Glutamatergic neuron (in vitro differentiated cells): Measurements from ENCODE around the gene SSNA1. TPM values are rescaled to one million over a fixed set of nuclear protein-coding genes. Genes with fewer than 3 reads are reported as not detected.

ENCODE experiments used
- DNase-seq: peaks from one replicate; pipeline ENCODE4 v3.0.0; 2022
- H3K27ac Mint-ChIP-seq: one replicate; pipeline ENCODE4 v1.8.0; 2020; ENCODE audit warnings: mild to moderate bottlenecking, mixed read lengths, inconsistent platforms; ENCODE audit not compliant: unreplicated experiment
- H3K27me3 Mint-ChIP-seq: one replicate; pipeline ENCODE4 v1.8.0; 2020; ENCODE audit warnings: mild to moderate bottlenecking, moderate library complexity, mixed read lengths, inconsistent platforms; ENCODE audit not compliant: unreplicated experiment
- H3K36me3 Mint-ChIP-seq: one replicate; pipeline ENCODE4 v1.8.0; 2020; ENCODE audit warnings: mild to moderate bottlenecking, mixed read lengths, inconsistent platforms; ENCODE audit not compliant: unreplicated experiment
- H3K4me1 Mint-ChIP-seq: one replicate; pipeline ENCODE4 v1.8.0; 2020; ENCODE audit warnings: mild to moderate bottlenecking, low read depth, mixed read lengths, inconsistent platforms; ENCODE audit not compliant: unreplicated experiment
- H3K4me3 Mint-ChIP-seq: one replicate; pipeline ENCODE4 v1.8.0; 2020; ENCODE audit warnings: mild to moderate bottlenecking, mixed read lengths, inconsistent platforms; ENCODE audit not compliant: unreplicated experiment
- H3K9me3 Mint-ChIP-seq: one replicate; pipeline ENCODE4 v1.8.0; 2020; ENCODE audit warnings: mild to moderate bottlenecking, moderate library complexity, mixed read lengths, inconsistent platforms; ENCODE audit not compliant: unreplicated experiment
- total RNA-seq: library from RNA; stranded (reverse); fragmentation: NEBNext Ultra II Directional; extraction: Animal tissue kit (Norgen Biotek cat#: 25700); gene quantifications from one replicate; pipeline ENCODE4 v1.2.1, GENCODE V29; 2021; ENCODE audit not compliant: unreplicated experiment
- TF ChIP-seq, protein P1 (sequence below): fragments of 200-600 bp; sonication (generic); IDR thresholded peaks from one replicate; pipeline ENCODE4 v1.5.0; 2021; ENCODE audit not compliant: partially characterized antibody, unreplicated experiment

Gene SSNA1
- total RNA-seq, 1 donor from 2014 or later, result 37.3 TPM

DNA sequence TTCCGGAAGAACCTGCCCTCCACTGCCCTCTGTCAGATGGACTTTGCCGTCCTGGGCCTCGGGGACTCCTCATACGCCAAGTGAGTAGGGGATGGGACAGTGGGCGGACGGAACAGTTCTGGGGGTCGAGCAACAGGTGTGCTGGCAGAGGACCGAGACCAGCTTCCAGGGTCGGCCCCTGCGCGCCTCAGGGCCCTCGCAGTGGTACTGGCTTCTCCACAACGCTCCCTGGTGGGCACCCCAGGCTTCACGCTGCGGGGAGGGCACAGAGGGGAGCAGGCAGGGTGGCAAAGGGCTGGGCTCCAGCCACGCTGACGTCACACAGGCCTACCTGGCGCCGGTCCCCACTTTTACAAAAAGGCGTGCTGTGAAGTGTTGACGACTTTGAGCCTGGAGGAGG is 24.0 kb downstream of the SSNA1 start:
- no peak overlapping the region for H3K27ac Mint-ChIP-seq
- no peak overlapping the region for H3K4me3 Mint-ChIP-seq
- TF ChIP-seq, protein P1, sequence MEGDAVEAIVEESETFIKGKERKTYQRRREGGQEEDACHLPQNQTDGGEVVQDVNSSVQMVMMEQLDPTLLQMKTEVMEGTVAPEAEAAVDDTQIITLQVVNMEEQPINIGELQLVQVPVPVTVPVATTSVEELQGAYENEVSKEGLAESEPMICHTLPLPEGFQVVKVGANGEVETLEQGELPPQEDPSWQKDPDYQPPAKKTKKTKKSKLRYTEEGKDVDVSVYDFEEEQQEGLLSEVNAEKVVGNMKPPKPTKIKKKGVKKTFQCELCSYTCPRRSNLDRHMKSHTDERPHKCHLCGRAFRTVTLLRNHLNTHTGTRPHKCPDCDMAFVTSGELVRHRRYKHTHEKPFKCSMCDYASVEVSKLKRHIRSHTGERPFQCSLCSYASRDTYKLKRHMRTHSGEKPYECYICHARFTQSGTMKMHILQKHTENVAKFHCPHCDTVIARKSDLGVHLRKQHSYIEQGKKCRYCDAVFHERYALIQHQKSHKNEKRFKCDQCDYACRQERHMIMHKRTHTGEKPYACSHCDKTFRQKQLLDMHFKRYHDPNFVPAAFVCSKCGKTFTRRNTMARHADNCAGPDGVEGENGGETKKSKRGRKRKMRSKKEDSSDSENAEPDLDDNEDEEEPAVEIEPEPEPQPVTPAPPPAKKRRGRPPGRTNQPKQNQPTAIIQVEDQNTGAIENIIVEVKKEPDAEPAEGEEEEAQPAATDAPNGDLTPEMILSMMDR, result no peak
- peaks cover 7% of the 10 kb centered on the region for H3K27me3 Mint-ChIP-seq
- H3K9me3 Mint-ChIP-seq, result peaks cover 2% of the 10 kb centered on the region
- H3K4me1 Mint-ChIP-seq, result peaks cover 1% of the 10 kb centered on the region
- no peak for DNase-seq
- H3K36me3 Mint-ChIP-seq, result peaks cover 6% of the 10 kb centered on the region

DNA sequence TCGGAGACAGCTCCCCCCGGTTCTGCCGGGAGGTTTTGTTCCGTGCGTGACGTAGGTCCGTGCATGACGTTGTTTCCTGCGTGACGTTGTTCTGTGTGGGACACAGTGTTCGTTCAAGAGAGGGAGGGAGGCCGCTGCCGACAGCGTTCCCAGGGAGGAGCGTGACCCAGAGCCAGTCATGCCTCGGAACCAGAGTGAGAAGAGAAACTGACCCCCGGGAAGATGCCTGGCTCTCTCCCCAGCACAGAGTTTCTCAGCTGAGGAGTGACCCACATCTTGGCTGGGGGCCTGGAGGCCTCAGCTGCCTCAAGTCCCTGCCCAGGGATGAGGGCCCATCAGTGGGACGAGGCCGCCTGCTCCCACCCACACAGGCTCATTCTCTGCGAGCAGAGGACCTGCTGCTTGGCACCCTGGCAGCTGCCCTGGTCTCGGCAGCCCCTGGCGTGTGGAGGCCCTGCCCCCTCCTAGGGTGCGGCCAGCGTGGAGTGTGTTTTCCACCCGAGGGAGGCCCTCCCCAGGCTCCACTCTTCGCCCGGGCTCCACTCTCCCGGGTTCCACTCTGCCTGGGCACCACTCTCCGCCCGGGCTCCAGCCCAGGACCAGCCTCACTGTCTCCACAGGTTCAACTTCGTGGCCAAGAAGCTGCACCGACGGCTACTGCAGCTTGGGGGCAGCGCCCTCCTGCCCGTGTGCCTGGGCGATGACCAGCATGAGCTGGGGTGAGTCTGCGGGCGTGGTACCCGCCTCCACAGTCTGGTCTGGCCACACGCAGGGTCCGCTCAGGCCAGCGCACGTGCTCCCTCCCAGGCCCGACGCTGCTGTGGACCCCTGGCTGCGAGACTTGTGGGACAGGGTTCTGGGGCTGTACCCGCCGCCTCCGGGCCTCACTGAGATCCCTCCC is 24.9 kb downstream of the SSNA1 start:
- Mint-ChIP-seq H3K36me3 (peaks cover 4% of the 10 kb centered on the region), H3K27ac (no peak overlapping the region), H3K4me1 (peaks cover 1% of the 10 kb centered on the region), H3K9me3 (peaks cover 2% of the 10 kb centered on the region), H3K27me3 (peaks cover 7% of the 10 kb centered on the region), H3K4me3 (no peak overlapping the region)
- DNase-seq, result no peak
- TF ChIP-seq, protein P1, result no peak

DNA sequence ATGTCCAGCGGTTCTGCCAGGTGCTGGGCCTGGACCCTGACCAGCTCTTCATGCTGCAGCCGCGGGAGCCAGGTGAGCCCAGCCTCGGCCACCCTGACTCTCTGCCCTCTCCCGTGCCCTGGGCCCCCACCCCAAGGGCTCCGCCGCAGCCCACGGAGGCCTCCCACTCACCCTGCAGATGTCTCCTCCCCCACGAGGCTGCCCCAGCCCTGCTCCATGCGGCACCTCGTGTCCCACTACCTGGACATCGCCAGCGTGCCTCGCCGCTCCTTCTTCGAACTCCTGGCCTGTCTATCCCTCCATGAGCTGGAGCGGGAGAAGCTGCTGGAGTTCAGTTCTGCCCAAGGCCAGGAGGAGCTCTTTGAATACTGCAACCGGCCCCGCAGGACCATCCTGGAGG is 26.1 kb downstream of the SSNA1 start:
- H3K27me3 Mint-ChIP-seq, result peaks cover 9% of the 10 kb centered on the region
- H3K36me3 Mint-ChIP-seq, result peaks cover 4% of the 10 kb centered on the region
- no peak overlapping the region for H3K27ac Mint-ChIP-seq
- TF ChIP-seq, protein P1, result no peak
- no peak overlapping the region for H3K4me3 Mint-ChIP-seq
- H3K9me3 Mint-ChIP-seq, result peaks cover 7% of the 10 kb centered on the region
- peaks cover 4% of the 10 kb centered on the region for H3K4me1 Mint-ChIP-seq
- no peak for DNase-seq

DNA sequence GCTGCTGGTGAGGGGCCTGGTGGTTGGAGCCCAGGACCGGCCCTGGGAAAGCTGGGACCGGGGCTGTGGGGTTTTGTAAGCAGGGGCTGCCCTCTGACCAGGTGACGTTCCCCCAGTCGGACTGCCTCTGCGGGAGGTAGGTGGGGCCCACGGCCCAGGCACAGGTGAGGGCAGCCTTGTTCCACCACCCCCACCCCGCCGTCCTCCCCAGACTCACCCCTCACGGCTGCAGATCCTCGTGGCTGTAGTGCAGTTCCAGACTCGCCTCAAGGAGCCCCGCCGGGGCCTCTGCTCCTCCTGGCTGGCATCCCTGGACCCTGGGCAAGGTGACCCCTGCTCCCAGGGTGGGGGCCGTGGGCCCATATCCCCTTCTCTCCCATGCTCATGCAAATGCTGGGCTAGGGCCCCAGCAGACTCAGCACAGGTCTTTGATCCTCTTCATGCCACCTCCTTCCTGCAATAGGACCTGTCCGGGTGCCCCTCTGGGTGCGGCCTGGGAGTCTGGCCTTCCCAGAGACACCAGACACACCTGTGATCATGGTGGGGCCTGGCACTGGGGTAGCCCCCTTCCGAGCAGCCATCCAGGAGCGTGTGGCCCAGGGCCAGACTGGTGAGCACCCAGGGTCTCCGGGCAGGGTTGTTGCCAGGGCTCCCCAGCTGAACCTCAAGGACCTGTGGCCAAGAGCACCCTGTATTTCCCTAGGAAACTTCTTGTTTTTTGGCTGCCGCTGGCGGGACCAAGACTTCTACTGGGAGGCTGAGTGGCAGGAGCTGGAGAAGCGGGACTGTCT is 26.9 kb downstream of the SSNA1 start:
- DNase-seq, result no peak
- TF ChIP-seq, protein P1, result no peak
- peaks cover 4% of the 10 kb centered on the region for H3K4me1 Mint-ChIP-seq
- peaks cover 8% of the 10 kb centered on the region for H3K9me3 Mint-ChIP-seq
- no peak overlapping the region for H3K4me3 Mint-ChIP-seq
- no peak overlapping the region for H3K27ac Mint-ChIP-seq
- peaks cover 4% of the 10 kb centered on the region for H3K36me3 Mint-ChIP-seq
- H3K27me3 Mint-ChIP-seq, result peaks cover 9% of the 10 kb centered on the region
